AG04449 (cell line): ENCODE results near the gene SOCS2.

Source experiments
- CTCF ChIA-PET: fragments of 350-600 bp; formaldehyde crosslinking; extraction: SDS; loops from one replicate; lab custom pipeline; 2021; ENCODE audit warnings: antibody characterized with exemption; lab: Yijun Ruan, JAX
- POLR2A ChIA-PET: fragments of 400-600, 350-600 bp; formaldehyde crosslinking; extraction: SDS; loops from one replicate; lab custom pipeline; 2020; ENCODE audit warnings: antibody characterized with exemption, inconsistent platforms; lab: Yijun Ruan, JAX
- DNase-seq: peaks from one replicate; pipeline ENCODE4 v3.0.0-alpha.2; 2010; ENCODE audit warnings: low read depth, low spot score
- H3K4me3 ChIP-seq: 2 replicates; pipeline ENCODE4 v1.5.1; 2011; ENCODE audit warnings: low read depth, mild to moderate bottlenecking, control low read depth, low read length
- TF ChIP-seq, protein P1 (sequence below): IDR thresholded peaks from one replicate; pipeline ENCODE4 v1.5.1; 2011; ENCODE audit warnings: mild to moderate bottlenecking, moderate library complexity, low read length, control low read depth, inconsistent platforms; ENCODE audit not compliant: insufficient read depth; ENCODE audit errors: missing control alignments

Gene SOCS2

DNA sequence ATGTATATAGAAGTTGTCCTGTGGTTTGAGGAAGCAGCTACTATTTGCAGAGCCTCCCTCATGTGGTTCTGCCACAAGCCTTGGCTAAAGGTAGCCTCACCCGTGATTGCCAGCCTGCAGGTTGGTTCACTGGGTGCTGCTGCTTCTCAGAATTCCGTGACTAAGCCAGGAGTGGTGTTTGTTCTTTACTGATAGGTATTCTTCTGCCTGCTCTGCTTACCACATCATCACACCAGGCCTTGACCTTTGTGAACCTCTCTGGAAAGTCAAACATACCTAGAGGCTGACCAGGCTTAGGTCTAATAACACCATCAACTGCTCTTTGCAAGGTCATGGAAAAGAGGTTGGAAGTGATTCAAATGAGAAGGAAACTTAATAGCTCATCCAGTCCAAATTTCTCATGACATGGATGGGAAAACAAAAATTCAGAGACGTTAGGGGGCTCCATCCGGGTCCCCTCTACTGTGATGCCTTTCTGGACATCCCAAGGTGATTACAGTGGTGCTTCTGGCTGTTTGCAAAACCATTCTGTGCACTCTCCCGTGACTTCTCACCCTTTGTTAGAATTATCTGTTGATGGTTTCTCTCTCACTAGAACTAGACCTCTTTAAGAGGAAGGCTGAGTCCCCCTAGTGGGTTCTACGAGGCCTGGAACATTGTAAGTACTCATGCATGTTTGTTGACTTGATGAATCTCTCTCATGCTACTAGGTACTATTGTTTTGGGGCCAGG lies 8.5 kb upstream of the SOCS2 start:
- ChIA-PET CTCF (interaction anchor here (0.6 to 2.3 kb wide), 11 partner anchors 8 to 537 kb away, joined by 3 to 21 read pairs (median 4); partner anchors contain the start of gene SOCS2), POLR2A (no interaction called here)
- no peak for DNase-seq
- no peak overlapping the region for H3K4me3 ChIP-seq
- TF ChIP-seq, protein P1, sequence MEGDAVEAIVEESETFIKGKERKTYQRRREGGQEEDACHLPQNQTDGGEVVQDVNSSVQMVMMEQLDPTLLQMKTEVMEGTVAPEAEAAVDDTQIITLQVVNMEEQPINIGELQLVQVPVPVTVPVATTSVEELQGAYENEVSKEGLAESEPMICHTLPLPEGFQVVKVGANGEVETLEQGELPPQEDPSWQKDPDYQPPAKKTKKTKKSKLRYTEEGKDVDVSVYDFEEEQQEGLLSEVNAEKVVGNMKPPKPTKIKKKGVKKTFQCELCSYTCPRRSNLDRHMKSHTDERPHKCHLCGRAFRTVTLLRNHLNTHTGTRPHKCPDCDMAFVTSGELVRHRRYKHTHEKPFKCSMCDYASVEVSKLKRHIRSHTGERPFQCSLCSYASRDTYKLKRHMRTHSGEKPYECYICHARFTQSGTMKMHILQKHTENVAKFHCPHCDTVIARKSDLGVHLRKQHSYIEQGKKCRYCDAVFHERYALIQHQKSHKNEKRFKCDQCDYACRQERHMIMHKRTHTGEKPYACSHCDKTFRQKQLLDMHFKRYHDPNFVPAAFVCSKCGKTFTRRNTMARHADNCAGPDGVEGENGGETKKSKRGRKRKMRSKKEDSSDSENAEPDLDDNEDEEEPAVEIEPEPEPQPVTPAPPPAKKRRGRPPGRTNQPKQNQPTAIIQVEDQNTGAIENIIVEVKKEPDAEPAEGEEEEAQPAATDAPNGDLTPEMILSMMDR = peak; percentile 41

DNA sequence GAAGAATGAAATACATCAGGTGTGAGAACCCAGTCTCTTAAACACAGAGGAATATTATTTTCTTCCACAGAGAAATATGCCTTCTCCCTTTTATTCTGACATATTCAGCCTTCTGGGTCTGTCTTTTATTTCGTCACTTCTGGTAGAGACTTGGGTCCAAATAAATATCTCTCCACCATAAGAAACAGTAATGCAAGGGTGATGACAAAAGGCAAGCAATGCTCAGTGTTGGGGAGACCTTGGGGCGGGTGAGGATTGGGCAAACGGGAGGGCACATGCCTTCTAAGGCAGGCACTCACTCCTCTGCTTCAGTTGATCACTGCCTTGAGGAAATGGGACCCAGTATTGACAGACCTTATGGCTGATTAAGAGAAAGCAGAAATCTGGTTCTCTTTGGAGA lies 6.7 kb upstream of the SOCS2 start:
- ChIA-PET POLR2A (no interaction called here), CTCF (interaction anchor here (1.8 to 13.1 kb wide), 3 partner anchors 10 to 535 kb away, joined by 6 to 199 read pairs (median 12); no protein-coding TSS in a partner anchor)
- TF ChIP-seq, protein P1 = no peak
- no peak for DNase-seq
- no peak overlapping the region for H3K4me3 ChIP-seq

DNA sequence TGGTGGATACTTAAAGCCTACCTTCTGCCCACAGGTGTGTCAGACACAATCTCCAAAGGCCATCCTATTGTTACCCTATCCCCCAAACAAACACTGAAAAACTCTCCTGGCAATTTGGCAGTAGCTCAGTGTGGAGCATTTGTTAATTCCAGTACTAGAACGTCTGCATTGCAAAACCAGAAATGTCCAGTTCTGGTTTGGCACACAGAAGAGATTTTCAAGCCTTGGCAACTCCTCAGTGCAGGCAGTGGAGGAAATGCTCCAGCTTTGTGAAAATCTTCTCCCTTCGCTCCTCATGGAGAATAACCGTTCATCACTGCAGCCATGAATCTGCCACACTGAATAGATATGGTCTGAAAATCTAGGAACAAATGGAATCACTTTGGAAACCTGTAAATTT lies 5.3 kb upstream of the SOCS2 start:
- no peak overlapping the region for H3K4me3 ChIP-seq
- CTCF ChIA-PET = interaction anchor here (0.6 to 13.1 kb wide), 11 partner anchors 9 to 534 kb away, joined by 3 to 199 read pairs (median 6); no protein-coding TSS in a partner anchor
- TF ChIP-seq, protein P1 = no peak
- POLR2A ChIA-PET = no interaction called here
- no peak for DNase-seq

DNA sequence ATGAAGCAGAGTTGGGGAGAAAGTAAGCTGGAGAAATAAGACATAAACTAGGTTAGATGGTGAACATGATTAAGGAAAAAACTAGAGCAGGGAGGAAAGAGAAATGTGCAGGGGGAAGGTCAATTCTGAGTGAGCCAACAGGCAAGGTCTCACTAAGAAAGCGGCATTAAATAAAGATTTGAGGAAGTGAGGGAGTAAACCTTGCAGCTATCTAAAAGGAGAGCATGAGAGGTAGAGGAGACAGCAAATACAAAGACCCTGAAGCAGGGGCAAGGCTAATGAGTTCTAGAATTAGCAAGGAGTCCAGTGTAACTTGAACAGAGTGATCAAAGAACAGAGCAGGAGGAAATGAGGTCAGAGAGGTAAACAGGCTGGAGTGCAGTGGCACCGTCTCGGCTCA lies 4.4 kb upstream of the SOCS2 start:
- CTCF ChIA-PET = interaction anchor here (0.7 to 13.1 kb wide), 11 partner anchors 7 to 533 kb away, joined by 3 to 199 read pairs (median 6); no protein-coding TSS in a partner anchor
- POLR2A ChIA-PET = no interaction called here
- no peak overlapping the region for H3K4me3 ChIP-seq
- TF ChIP-seq, protein P1 = no peak
- DNase-seq = no peak

- CTCF ChIA-PET = interaction anchor here (0.6 to 13.1 kb wide), 42 partner anchors 8 to 538 kb away, joined by 3 to 199 read pairs (median 4); partner anchors contain the start of gene CRADD
- TF ChIP-seq, protein P1 = no peak
- POLR2A ChIA-PET = interaction anchor here (1.2 kb wide), 1 partner anchor 533 kb away, joined by 5 read pairs; no protein-coding TSS in a partner anchor
- peak overlapping the region; percentile 67 for H3K4me3 ChIP-seq
- no peak for DNase-seq
Measured at GRCh38 chr12:93569301-93569655, 3.2 kb upstream of the SOCS2 start.
